Measurements from ENCODE around the gene CHD9.
A peak's percentile ranks its signal among the peaks of the same experiment; 100 is the strongest.
"Not testable (repeated sequence)": the region's sequence is repeated elsewhere in the genome, so short reads cannot be mapped to it uniquely, and the experiment has no call there.

The CHD9 gene

GRCh38 chr16:53290520-53290919, 235.7 kb downstream of the CHD9 start:
- DNase-seq = no peak

- DNase-seq = no peak
These were observed 237.1 kb downstream of the CHD9 start for GRCh38 chr16:53291757-53292392.

- DNase-seq = no peak
These were observed 242.7 kb downstream of the CHD9 start for GRCh38 chr16:53297477-53297876.

- DNase-seq = no peak
These were observed 249.5 kb downstream of the CHD9 start for GRCh38 chr16:53304334-53304733.

GRCh38 chr16:53305743-53306142, 251.0 kb downstream of the CHD9 start:
- no peak for DNase-seq

- no peak for DNase-seq
These were observed 254.7 kb downstream of the CHD9 start for GRCh38 chr16:53309457-53309856.

GRCh38 chr16:53320992-53321391, 266.2 kb downstream of the CHD9 start:
- no peak for DNase-seq

GRCh38 chr16:53323924-53324323, 269.1 kb downstream of the CHD9 start:
- DNase-seq = no peak

- not testable (repeated sequence) for DNase-seq
These were observed 276.2 kb downstream of the CHD9 start for GRCh38 chr16:53330991-53331390.

GRCh38 chr16:53334581-53334980, 279.8 kb downstream of the CHD9 start:
- DNase-seq = no peak

- DNase-seq = no peak
These were observed 282.5 kb downstream of the CHD9 start for GRCh38 chr16:53337294-53337693.

- DNase-seq = no peak
These were observed 287.0 kb downstream of the CHD9 start for GRCh38 chr16:53341792-53342191.

GRCh38 chr16:53355064-53355463, 300.3 kb downstream of the CHD9 start:
- DNase-seq = no peak

GRCh38 chr16:53356478-53357207, 301.9 kb downstream of the CHD9 start:
- DNase-seq = no peak

- DNase-seq = no peak
These were observed 302.4 kb downstream of the CHD9 start for GRCh38 chr16:53357208-53357586.

- no peak for DNase-seq
These were observed 303.2 kb downstream of the CHD9 start for GRCh38 chr16:53357955-53358354.

- peak; percentile 74 for DNase-seq
These were observed 304.1 kb downstream of the CHD9 start for GRCh38 chr16:53358884-53359283.

- no peak for DNase-seq
These were observed 315.1 kb downstream of the CHD9 start for GRCh38 chr16:53369921-53370320.

- no peak for DNase-seq
These were observed 316.0 kb downstream of the CHD9 start for GRCh38 chr16:53370827-53371226.

GRCh38 chr16:53372992-53373871, 318.4 kb downstream of the CHD9 start:
- no peak for DNase-seq

- no peak for DNase-seq
These were observed 320.0 kb downstream of the CHD9 start for GRCh38 chr16:53374800-53375199.

- DNase-seq = no peak
These were observed 323.3 kb downstream of the CHD9 start for GRCh38 chr16:53378138-53378537.

Measured in NCI-H146 (cell line).